H1 (cell line): ENCODE data around the gene INPP5E. TPM values are rescaled to one million over a fixed set of nuclear protein-coding genes. Genes with fewer than 3 reads are reported as not detected.

Source experiments
- ASH2L ChIP-seq: fragments of 200-600, 300-600 bp; sonication (generic); IDR thresholded peaks from one replicate; pipeline ENCODE4 v1.7.1; 2017; ENCODE audit warnings: low read length
- CHD2 ChIP-seq: IDR thresholded peaks from 2 replicates; pipeline ENCODE4 v1.6.1; 2012; ENCODE audit warnings: low read length, improper control_type of control experiment
- EGR1 ChIP-seq: IDR thresholded peaks from 2 replicates; pipeline ENCODE4 v1.6.1; 2011; ENCODE audit warnings: low read depth, low read length, borderline replicate concordance
- GABPA ChIP-seq: IDR thresholded peaks from 2 replicates; pipeline ENCODE4 v1.6.1; 2011; ENCODE audit warnings: mild to moderate bottlenecking, low read length, moderate library complexity, borderline replicate concordance; ENCODE audit not compliant: insufficient read depth
- HDAC6 ChIP-seq: IDR thresholded peaks from one replicate; pipeline ENCODE4 v1.7.1; 2012; ENCODE audit warnings: low read depth, mild to moderate bottlenecking, inconsistent platforms, low read length, moderate library complexity
- POU5F1 ChIP-seq: IDR thresholded peaks from 2 replicates; pipeline ENCODE4 v1.6.1; 2011; ENCODE audit warnings: low read depth, mild to moderate bottlenecking, low read length, moderate library complexity
- RAD21 ChIP-seq, 2 experiments: IDR thresholded peaks in 1 of 2; conservative IDR thresholded peaks in 1 of 2; 2 replicates each; pipeline ENCODE4 v1.6.1; 2011; ENCODE audit warnings: low read depth in 2 of 2, low read length in 2 of 2, improper control_type of control experiment in 1 of 2, inconsistent platforms in 1 of 2, mild to moderate bottlenecking in 1 of 2, moderate library complexity in 1 of 2
- RNF2 ChIP-seq: fragments of 200-900, 300-1000 bp; sonication (generic); IDR thresholded peaks from 2 replicates; pipeline ENCODE4 v1.7.1; 2016; ENCODE audit warnings: borderline replicate concordance, low read depth, mild to moderate bottlenecking, antibody characterized with exemption, low read length; ENCODE audit not compliant: poor library complexity, severe bottlenecking; ENCODE audit errors: missing control alignments
- SRF ChIP-seq: IDR thresholded peaks from 2 replicates; pipeline ENCODE4 v1.6.1; 2011; ENCODE audit warnings: mild to moderate bottlenecking, low read depth, low read length, moderate library complexity
- TEAD4 ChIP-seq: IDR thresholded peaks from 2 replicates; pipeline ENCODE4 v1.6.1; 2012; ENCODE audit warnings: low read depth, low read length, inconsistent platforms, mixed read lengths
- YY1 ChIP-seq: IDR thresholded peaks from 2 replicates; pipeline ENCODE4 v1.6.1; 2011; ENCODE audit warnings: low read depth, mild to moderate bottlenecking, low read length
- polyA plus RNA-seq, 7 experiments: library from polyadenylated mRNA; depleted of rRNA in 3 of 7; stranded (reverse) in 5 of 7; unstranded in 2 of 7; fragments of >200 nt in 5 of 7; fragments of 200-250 nt in 2 of 7; gene quantifications; 1 replicate in 5 of 7; 2 replicates in 1 of 7; 4 replicates in 1 of 7; pipeline versions ENCODE4 v1.2.1 to v1.2.3, GENCODE V29; 2011 to 2013; ENCODE audit warnings: missing spikeins in 2 of 7, mixed read lengths in 2 of 7
- total RNA-seq: library from RNA; stranded (reverse); fragmentation: NEBNext Ultra II Directional; extraction: Animal tissue kit (Norgen Biotek cat#: 25700); gene quantifications from 2 replicates; pipeline ENCODE4 v1.2.1, GENCODE V29; 2021
- TF ChIP-seq, protein P1 (sequence below), 3 experiments: IDR thresholded peaks; 1 replicate in 2 of 3; 2 replicates in 1 of 3; pipeline versions ENCODE4 v1.5.1 to v1.6.1; 2011; ENCODE audit warnings: low read length in 3 of 3, mild to moderate bottlenecking in 3 of 3, inconsistent platforms in 2 of 3, low read depth in 1 of 3, moderate library complexity in 1 of 3; ENCODE audit not compliant: insufficient read depth in 1 of 3; ENCODE audit errors: control extremely low read depth in 1 of 3

The INPP5E gene
- total and polyA plus RNA-seq, 2 of the 8 experiments (the other 6 are each of a cell fraction or from before 2014, with no cell fraction given) = 8.7 to 11.3 TPM

DNA sequence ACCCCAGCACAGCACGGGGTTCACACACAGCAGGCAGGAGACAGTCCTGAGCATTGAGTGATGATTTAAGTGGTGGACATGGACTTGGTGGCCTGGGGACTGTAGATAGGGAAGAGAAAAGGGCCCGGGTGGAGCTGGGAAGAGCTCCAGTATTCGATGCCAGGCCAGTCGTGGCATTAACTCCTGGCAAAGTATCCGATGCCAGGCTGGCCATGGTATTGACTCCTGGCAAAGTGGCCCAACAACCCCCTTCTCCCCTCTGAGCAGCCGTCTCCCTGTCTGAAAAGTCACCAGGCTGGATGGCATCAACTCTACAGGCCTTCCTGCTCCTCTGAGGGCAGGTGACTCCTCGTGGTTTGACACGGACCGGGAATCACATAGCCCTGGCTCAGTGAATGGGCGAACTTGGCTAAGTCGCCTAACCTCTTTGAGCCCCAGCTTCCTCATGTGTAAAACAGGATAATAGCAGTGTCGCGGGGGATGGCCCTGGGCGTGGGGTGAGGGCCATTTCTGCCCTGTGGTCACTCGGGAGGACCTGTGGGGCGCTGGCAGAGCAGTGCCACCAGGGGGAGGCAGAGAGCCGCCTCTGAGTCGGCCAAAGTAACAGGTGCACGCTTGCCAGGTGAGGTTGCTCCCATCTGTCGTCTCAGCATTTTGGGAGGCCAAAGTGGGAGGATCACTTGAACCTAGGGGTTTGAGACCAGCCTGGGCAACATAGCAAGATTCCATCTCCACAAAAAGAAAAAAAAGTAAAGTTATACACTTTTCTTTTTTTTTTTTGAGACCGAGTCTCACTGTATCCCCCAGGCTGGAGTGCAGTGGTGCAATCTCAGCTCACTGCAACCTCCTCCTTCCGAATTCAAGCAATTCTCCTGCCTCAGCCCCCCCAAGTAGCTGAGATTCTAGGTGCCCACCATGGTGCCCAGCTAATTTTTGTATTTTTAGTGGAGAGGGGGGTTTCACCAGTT, 48.9 kb upstream of the INPP5E start (continued):
- TF ChIP-seq, protein P1, sequence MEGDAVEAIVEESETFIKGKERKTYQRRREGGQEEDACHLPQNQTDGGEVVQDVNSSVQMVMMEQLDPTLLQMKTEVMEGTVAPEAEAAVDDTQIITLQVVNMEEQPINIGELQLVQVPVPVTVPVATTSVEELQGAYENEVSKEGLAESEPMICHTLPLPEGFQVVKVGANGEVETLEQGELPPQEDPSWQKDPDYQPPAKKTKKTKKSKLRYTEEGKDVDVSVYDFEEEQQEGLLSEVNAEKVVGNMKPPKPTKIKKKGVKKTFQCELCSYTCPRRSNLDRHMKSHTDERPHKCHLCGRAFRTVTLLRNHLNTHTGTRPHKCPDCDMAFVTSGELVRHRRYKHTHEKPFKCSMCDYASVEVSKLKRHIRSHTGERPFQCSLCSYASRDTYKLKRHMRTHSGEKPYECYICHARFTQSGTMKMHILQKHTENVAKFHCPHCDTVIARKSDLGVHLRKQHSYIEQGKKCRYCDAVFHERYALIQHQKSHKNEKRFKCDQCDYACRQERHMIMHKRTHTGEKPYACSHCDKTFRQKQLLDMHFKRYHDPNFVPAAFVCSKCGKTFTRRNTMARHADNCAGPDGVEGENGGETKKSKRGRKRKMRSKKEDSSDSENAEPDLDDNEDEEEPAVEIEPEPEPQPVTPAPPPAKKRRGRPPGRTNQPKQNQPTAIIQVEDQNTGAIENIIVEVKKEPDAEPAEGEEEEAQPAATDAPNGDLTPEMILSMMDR (IDR thresholded peaks at IDR 0.05; ENCODE audit: control extremely low read depth in 1 of 3, insufficient read depth in 1 of 3, low read depth in 1 of 3, low read length in 3 of 3) = peak in 2 of 3 experiments; percentile 94 to 95; a peak in 3 of 4 replicates
- TF ChIP-seq TEAD4 = no peak
- peak; percentile 59; the same call in 1 of the 2 replicates for TF ChIP-seq YY1
- peak; percentile 84; the same call in 1 of the 2 replicates for TF ChIP-seq GABPA
- no peak for TF ChIP-seq RNF2
- TF ChIP-seq ASH2L = no peak
- TF ChIP-seq SRF = no peak
- TF ChIP-seq EGR1 = no peak
- TF ChIP-seq POU5F1 = no peak
- peak; percentile 94 to 95 for TF ChIP-seq RAD21 (IDR thresholded peaks at IDR 0.05 in 1 of 2, conservative IDR thresholded peaks at IDR 0.05 in 1 of 2; ENCODE audit: low read depth in 2 of 2, low read length in 2 of 2)
- TF ChIP-seq HDAC6 = no peak
- no peak for TF ChIP-seq CHD2
